ENCODE data around the gene NAV2.

GRCh38 chr11:19664886-19665548 lies 47.6 kb upstream of the NAV2 start:
- TF ChIP-seq CTCF (conservative IDR thresholded peaks at IDR 0.05) (no peak), EZH2 (IDR thresholded peaks at IDR 0.05; ENCODE audit: low read depth) (no peak)

Measured in PC-9 (cell line).